HG03097 (cell line): ENCODE results near the gene SEMA4A.
"Not testable (repeated sequence)": the region's sequence is repeated elsewhere in the genome, so short reads cannot be mapped to it uniquely, and the experiment has no call there.

ENCODE experiments used
- ATAC-seq: cut with Tn5 transposase; IDR thresholded peaks from one replicate; pipeline ENCODE4 v1.9.1; 2021; ENCODE audit not compliant: unreplicated experiment, low FRiP score

Gene SEMA4A

GRCh38 chr1:156118177-156118868 is 35.1 kb upstream of the SEMA4A start:
- ATAC-seq: no peak

GRCh38 chr1:156119503-156120209 is 33.7 kb upstream of the SEMA4A start:
- ATAC-seq: no peak

- ATAC-seq: no peak
Observed at GRCh38 chr1:156120318-156120717, 33.1 kb upstream of the SEMA4A start.

- not testable (repeated sequence) for ATAC-seq
Observed at GRCh38 chr1:156121005-156121404, 32.4 kb upstream of the SEMA4A start.

GRCh38 chr1:156121457-156121856 is 31.9 kb upstream of the SEMA4A start:
- no peak for ATAC-seq

GRCh38 chr1:156122086-156122485 is 31.3 kb upstream of the SEMA4A start:
- ATAC-seq: no peak

- no peak for ATAC-seq
Observed at GRCh38 chr1:156122519-156123355, 30.6 kb upstream of the SEMA4A start.

- ATAC-seq: no peak
Observed at GRCh38 chr1:156123356-156124196, 29.8 kb upstream of the SEMA4A start.

GRCh38 chr1:156124557-156125483 is 28.6 kb upstream of the SEMA4A start:
- no peak for ATAC-seq

GRCh38 chr1:156125544-156125943 is 27.8 kb upstream of the SEMA4A start:
- ATAC-seq: not testable (repeated sequence)

- ATAC-seq: peak; percentile 34
Observed at GRCh38 chr1:156126043-156126629, 27.2 kb upstream of the SEMA4A start.

GRCh38 chr1:156126630-156127534 is 26.5 kb upstream of the SEMA4A start:
- peak; percentile 44 for ATAC-seq

- ATAC-seq: no peak
Observed at GRCh38 chr1:156128308-156128653, 25.1 kb upstream of the SEMA4A start.

- ATAC-seq: no peak
Observed at GRCh38 chr1:156128654-156129597, 24.5 kb upstream of the SEMA4A start.

- no peak for ATAC-seq
Observed at GRCh38 chr1:156129687-156130577, 23.5 kb upstream of the SEMA4A start.

GRCh38 chr1:156130578-156130942 is 22.8 kb upstream of the SEMA4A start:
- no peak for ATAC-seq
